Central memory CD8-positive, alpha-beta T cell (primary cell): ENCODE data around the gene UBE3D.

Experiments used
- ATAC-seq: fragments of 150-1000 bp; cut with Tn5 transposase; replicated peaks from 2 replicates; pipeline ENCODE4 v1.10.0; 2022; ENCODE audit warnings: mild to moderate bottlenecking, moderate FRiP score, moderate number of reproducible peaks; ENCODE audit not compliant: poor library complexity, severe bottlenecking; ENCODE audit errors: extremely low read depth
- DNase-seq, 2 donors: peaks; one replicate each; pipeline ENCODE4 v3.0.0; 2021; ENCODE audit warnings: low spot score in 2 of 2
- H3K27ac Mint-ChIP-seq: one replicate; pipeline ENCODE4 v1.8.0; 2022; ENCODE audit warnings: low read depth, mild to moderate bottlenecking, moderate library complexity, mixed read lengths
- H3K27me3 Mint-ChIP-seq: one replicate; pipeline ENCODE4 v1.8.0; 2022; ENCODE audit warnings: mixed read lengths
- H3K36me3 Mint-ChIP-seq: one replicate; pipeline ENCODE4 v1.8.0; 2022; ENCODE audit warnings: mild to moderate bottlenecking, moderate library complexity, mixed read lengths; ENCODE audit not compliant: insufficient read depth
- H3K4me1 Mint-ChIP-seq: one replicate; pipeline ENCODE4 v1.8.0; 2022; ENCODE audit warnings: mixed read lengths
- H3K4me3 Mint-ChIP-seq: one replicate; pipeline ENCODE4 v1.8.0; 2022; ENCODE audit warnings: mild to moderate bottlenecking, moderate library complexity, mixed read lengths
- H3K9me3 Mint-ChIP-seq: one replicate; pipeline ENCODE4 v1.8.0; 2022; ENCODE audit warnings: mixed read lengths

The UBE3D gene, protein sequence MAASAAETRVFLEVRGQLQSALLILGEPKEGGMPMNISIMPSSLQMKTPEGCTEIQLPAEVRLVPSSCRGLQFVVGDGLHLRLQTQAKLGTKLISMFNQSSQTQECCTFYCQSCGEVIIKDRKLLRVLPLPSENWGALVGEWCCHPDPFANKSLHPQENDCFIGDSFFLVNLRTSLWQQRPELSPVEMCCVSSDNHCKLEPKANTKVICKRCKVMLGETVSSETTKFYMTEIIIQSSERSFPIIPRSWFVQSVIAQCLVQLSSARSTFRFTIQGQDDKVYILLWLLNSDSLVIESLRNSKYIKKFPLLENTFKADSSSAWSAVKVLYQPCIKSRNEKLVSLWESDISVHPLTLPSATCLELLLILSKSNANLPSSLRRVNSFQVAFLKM

DNA sequence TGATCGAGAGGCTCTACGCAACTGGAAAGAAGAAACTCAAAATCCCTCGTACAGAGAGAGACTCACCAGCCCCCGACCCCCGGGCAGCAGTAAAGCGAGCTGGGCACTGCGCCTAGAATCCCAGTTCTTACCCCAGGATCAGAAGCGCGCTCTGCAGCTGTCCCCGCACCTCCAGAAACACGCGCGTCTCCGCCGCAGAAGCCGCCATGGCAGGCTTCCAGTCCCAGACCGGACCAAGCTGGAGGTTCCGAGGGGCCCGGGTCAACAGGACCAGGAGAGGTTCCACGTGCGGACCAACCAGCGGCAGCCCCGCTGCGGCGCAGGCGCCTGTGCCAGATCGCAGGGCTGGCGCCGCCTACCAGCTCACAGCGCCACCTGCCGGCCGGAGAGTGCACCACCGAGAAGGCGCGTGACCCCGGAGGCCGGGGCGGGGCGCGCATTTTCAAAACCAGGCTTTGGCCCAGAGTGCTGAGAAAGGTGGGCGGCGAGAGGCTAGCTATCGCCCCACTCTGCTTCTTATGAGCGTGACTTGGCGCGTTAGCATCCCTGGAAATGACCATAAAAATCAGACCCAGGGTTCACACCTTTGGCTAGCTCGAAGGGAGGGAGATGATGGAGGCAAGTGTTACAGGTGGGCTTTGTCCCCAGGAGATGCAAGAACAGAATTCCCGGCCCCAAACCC, at the start of gene UBE3D:
TSS of gene UBE3D (minus strand) at position 331 of the 682 bp plus-strand sequence. CDS start at position 208, 123 bp downstream.
- Mint-ChIP-seq H3K9me3 (no peaks in the 10 kb centered on the region), H3K36me3 (peaks cover 6% of the 10 kb centered on the region), H3K27me3 (no peaks in the 10 kb centered on the region), H3K27ac (peak within 1 kb of the TSS; percentile 67), H3K4me3 (peak within 1 kb of the TSS; percentile 82), H3K4me1 (peaks cover 29% of the 10 kb centered on the region)
- ATAC-seq (peak; percentile 57), DNase-seq (peak; percentile 81 to 93)

DNA sequence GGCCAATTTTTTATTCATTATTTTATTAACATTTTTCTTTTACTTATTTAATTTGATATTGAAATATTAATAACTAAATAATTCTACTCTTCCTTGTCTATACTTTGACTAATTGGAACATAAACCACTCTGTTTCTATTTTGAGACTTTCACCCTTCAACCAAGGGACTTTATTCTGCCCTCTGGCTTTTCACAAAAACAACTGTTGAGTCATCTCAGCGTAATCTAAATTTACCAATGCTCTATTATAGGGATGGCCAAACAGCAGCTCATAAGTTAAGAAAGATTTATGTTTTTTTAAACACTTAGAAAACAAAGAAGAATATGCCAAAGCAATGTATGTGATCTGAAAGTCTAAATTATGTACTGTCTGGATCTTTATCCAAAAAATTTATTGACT, 48.5 kb upstream of the UBE3D start:
- no peak overlapping the region for H3K27ac Mint-ChIP-seq
- H3K4me1 Mint-ChIP-seq, result no peaks in the 10 kb centered on the region
- no peak overlapping the region for H3K4me3 Mint-ChIP-seq
- H3K36me3 Mint-ChIP-seq, result peaks cover 16% of the 10 kb centered on the region
- no peak for DNase-seq
- no peaks in the 10 kb centered on the region for H3K27me3 Mint-ChIP-seq
- H3K9me3 Mint-ChIP-seq, result no peaks in the 10 kb centered on the region
- ATAC-seq, result no peak

DNA sequence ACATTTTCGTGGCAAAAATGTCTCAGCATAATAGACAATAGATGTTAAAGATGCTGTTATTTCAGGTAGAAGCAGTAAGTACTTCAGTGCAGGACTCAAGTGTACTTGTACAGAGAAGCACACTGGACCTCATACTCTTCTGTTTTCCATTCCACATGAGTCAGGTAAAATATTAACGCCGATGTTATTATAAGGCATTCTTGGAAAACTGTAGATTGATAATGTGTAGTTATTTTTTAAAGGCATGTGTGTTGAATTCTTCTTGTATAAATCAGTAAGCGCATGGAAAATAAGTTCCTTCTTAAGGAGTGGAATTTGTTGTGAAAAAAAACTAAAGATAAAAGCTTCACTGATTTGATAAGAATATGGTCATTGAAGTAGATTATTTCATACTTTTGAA, 47.6 kb upstream of the UBE3D start:
- peaks cover 19% of the 10 kb centered on the region for H3K36me3 Mint-ChIP-seq
- H3K4me3 Mint-ChIP-seq, result no peak overlapping the region
- no peaks in the 10 kb centered on the region for H3K27me3 Mint-ChIP-seq
- H3K4me1 Mint-ChIP-seq, result no peaks in the 10 kb centered on the region
- ATAC-seq (no peak), DNase-seq (no peak)
- no peak overlapping the region for H3K27ac Mint-ChIP-seq
- no peaks in the 10 kb centered on the region for H3K9me3 Mint-ChIP-seq

DNA sequence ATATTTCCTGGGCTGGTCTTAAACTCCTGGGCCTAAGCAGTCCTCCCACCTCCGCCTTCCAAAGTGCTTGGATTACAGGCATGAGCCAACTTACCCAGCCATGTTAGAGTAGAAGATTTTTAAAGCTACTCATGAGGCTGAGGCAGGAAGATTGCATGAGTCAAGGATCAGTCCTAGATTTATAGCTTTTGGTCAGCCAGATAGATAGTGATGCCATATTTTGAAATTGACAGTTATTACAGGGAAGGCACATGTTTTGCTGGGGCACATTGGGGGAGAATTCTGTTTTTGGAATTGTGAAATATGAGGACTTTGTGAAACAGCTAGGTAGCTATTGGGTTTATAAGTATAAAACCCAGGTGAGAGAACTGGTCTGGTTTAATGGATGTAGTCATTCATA, 42.7 kb upstream of the UBE3D start:
- Mint-ChIP-seq H3K36me3 (peaks cover 25% of the 10 kb centered on the region), H3K27ac (no peak overlapping the region)
- DNase-seq, result no peak

DNA sequence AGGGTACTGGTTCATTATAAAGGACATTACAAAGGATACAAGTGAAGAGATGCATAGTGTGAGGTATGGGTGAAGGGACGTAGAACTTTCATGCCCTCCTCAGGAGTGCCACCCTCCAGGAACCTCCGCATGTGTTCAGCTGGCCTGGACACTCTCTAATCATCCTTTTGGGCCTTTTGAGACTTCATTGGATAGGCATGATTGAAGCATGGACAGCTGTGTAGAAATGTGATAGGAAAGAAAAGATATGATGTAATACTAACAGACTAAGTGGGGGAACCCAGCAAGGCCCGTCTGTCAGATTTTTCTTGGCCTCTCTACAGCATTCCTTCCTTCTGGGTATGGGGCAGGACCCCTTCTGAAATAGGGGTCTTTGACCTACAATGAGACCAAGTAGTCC, 32.9 kb upstream of the UBE3D start:
- no peak for DNase-seq
- ATAC-seq, result no peak
- H3K4me1 Mint-ChIP-seq, result peaks cover 17% of the 10 kb centered on the region
- no peak overlapping the region for H3K4me3 Mint-ChIP-seq
- H3K27me3 Mint-ChIP-seq, result no peaks in the 10 kb centered on the region
- H3K9me3 Mint-ChIP-seq, result peaks cover 6% of the 10 kb centered on the region
- peaks cover 15% of the 10 kb centered on the region for H3K36me3 Mint-ChIP-seq
- H3K27ac Mint-ChIP-seq, result no peak overlapping the region

More for the DNA sequence above, 42.7 kb upstream of the UBE3D start:
- H3K4me3 Mint-ChIP-seq, result no peak overlapping the region
- H3K4me1 Mint-ChIP-seq, result no peaks in the 10 kb centered on the region
- ATAC-seq, result no peak
- no peaks in the 10 kb centered on the region for H3K27me3 Mint-ChIP-seq
- H3K9me3 Mint-ChIP-seq, result peaks cover 6% of the 10 kb centered on the region

DNA sequence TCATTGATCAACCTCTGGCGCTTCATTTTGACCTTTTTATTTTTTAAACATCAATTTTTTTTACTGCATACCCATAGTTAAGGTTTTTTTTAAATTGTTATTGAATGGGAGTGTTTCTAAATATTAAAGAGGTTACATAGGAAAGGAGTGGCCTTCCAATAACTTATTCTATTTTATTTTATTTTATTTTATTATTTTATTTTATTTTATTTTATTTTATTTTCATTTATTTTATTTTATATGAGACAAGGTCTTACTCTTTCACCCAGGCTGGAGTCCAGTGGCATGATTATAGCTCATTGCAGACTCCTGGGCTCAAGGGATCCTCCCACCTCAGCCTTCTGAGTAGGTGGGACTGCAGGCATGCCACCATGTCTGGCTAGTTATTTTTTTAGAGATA, 32.0 kb upstream of the UBE3D start:
- H3K9me3 Mint-ChIP-seq, result peaks cover 6% of the 10 kb centered on the region
- H3K4me1 Mint-ChIP-seq, result peaks cover 17% of the 10 kb centered on the region
- no peak overlapping the region for H3K4me3 Mint-ChIP-seq
- no peak overlapping the region for H3K27ac Mint-ChIP-seq
- DNase-seq, result no peak
- H3K27me3 Mint-ChIP-seq, result no peaks in the 10 kb centered on the region
- no peak for ATAC-seq
- peaks cover 15% of the 10 kb centered on the region for H3K36me3 Mint-ChIP-seq

DNA sequence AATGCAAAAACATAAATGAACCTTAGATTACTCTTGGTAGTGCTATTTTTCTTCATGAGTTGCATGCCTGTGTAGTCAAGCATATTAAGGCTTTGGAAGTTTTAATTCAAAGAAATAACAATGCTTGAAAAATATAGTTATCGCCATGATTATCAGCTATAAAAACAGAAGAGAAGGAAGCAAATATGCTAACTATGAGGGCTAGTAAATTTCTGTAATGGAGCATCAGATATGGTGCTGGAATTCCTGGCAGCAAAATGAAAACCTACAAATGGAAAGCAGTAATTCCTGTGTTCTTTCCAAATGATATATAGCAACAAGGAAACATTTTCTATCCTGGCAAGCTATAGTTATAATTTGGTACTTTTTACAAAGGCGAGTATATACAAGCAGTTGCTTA, 31.6 kb upstream of the UBE3D start:
- Mint-ChIP-seq H3K4me3 (no peak overlapping the region), H3K36me3 (peaks cover 13% of the 10 kb centered on the region), H3K4me1 (peaks cover 17% of the 10 kb centered on the region), H3K9me3 (peaks cover 6% of the 10 kb centered on the region), H3K27ac (no peak overlapping the region), H3K27me3 (no peaks in the 10 kb centered on the region)
- DNase-seq (no peak), ATAC-seq (no peak)

DNA sequence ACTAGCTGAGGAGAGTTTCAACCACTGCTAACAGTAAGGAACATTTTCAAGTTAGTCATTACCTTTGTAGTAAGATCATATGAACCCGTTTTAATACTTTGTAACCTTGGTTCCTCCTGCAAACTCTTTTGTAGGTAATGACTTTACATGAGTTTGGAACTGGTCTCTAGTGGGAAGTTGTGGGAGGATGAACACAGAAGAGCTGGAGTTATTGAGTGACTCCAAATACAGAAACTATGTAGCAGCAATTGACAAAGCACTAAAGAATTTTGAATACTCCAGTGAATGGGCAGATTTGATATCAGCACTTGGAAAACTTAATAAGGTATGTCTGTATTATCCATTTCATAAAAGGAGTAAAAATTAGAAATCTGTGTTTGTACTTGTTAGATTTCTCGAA, 31.1 kb upstream of the UBE3D start:
- Mint-ChIP-seq H3K27ac (peak overlapping the region; percentile 21), H3K4me3 (no peak overlapping the region), H3K4me1 (peaks cover 17% of the 10 kb centered on the region), H3K36me3 (peaks cover 9% of the 10 kb centered on the region), H3K27me3 (no peaks in the 10 kb centered on the region), H3K9me3 (peaks cover 6% of the 10 kb centered on the region)
- ATAC-seq (no peak), DNase-seq (no peak)

DNA sequence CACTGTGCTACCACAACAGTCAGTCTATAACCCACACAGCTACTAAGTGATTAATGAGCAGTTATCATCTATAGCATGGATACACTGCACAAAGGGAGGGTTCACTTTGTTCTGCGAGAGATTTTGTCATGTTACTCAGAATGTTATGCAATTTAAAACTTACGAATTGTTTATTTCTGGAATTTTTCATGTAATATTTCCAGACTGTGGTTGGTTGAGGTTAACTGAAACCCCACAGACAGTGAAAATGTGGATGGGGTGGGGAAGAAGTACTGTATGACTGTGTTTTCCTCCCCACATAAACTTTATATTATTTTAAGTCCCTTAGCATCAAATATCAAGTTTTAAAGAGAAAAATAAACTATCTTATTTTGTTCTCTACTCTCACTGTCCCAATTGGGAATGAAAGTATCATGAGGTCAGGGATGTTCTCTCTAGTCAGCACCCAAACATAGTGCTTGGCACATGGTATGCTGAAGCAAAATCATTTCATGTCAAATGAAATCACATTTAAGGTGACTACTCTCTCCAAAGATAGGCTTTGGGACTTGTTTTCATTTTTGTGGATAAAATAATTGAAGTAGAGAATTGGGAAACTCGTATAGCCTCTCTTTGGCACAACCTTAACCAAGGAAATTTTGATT, 27.2 kb upstream of the UBE3D start:
- Mint-ChIP-seq H3K36me3 (peaks cover 4% of the 10 kb centered on the region), H3K27me3 (no peaks in the 10 kb centered on the region), H3K27ac (no peak overlapping the region), H3K4me1 (peaks cover 22% of the 10 kb centered on the region), H3K4me3 (no peak overlapping the region), H3K9me3 (peaks cover 6% of the 10 kb centered on the region)
- ATAC-seq (no peak), DNase-seq (no peak)

DNA sequence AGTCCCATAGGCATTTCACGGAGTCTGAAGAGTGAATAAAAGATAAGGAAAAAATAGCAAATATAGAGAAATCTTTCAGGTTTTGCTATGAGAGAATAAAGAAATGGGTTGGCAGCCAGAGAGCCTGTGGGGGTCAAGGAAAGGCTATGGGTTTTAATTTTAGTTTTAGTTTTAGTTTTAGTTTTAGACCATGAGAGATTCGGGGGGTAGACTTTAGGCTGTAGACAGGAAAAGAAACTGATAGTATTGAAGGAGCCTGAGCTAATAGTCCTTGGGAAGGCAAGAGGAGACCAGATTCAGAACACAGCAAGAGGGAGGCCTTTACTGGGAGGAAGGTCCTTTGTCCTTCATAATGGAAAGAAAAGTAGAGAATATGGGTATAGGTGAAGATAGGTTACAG, 21.1 kb upstream of the UBE3D start:
- no peak for DNase-seq
- Mint-ChIP-seq H3K4me3 (peak overlapping the region; percentile 1), H3K27me3 (no peaks in the 10 kb centered on the region), H3K36me3 (no peaks in the 10 kb centered on the region), H3K9me3 (no peaks in the 10 kb centered on the region), H3K27ac (peak overlapping the region; percentile 12), H3K4me1 (peaks cover 41% of the 10 kb centered on the region)
- ATAC-seq, result no peak

DNA sequence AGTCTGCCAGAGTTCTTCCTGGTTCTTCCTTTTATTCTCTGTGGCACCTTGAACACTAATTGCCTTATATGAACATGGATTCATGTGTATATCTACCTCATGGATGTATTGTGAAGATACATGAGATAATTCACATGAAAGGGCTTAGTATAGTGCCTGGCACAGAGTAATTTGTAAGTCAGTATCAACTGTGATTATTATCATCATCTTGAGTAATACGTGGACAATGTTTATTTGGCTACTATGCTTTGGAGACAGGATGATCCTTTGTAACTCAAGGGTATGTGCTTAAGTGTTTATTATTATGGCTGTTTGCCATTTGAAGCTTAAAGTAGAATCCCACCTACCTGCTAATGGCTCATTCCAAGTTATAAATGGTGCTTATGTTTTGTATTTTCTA, 17.8 kb upstream of the UBE3D start:
- DNase-seq, result no peak
- no peak overlapping the region for H3K4me3 Mint-ChIP-seq
- no peaks in the 10 kb centered on the region for H3K9me3 Mint-ChIP-seq

DNA sequence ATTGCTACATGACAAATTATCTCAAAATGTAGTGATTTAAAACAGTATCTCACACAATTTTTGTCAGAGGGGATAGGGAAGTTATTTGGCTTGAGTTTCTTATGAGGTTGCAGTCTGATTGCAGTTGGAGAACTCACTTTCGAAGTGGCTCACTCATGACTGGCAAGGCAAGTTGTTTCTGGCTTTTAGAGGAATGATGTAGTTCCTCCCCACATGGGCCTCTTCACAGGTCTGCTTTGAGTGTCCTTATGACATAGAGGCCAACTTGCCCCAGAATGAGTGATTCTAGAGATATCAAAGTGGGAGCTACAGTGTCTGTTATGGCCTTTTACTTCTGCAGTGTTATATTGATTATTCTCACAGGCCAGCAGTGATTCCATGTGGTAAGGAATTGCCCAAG, 8.0 kb upstream of the UBE3D start:
- DNase-seq (no peak), ATAC-seq (no peak)
- no peaks in the 10 kb centered on the region for H3K27me3 Mint-ChIP-seq
- no peaks in the 10 kb centered on the region for H3K9me3 Mint-ChIP-seq
- H3K36me3 Mint-ChIP-seq, result peaks cover 4% of the 10 kb centered on the region
- no peak overlapping the region for H3K27ac Mint-ChIP-seq
- no peak overlapping the region for H3K4me3 Mint-ChIP-seq
- H3K4me1 Mint-ChIP-seq, result peaks cover 20% of the 10 kb centered on the region

More for the DNA sequence above, 17.8 kb upstream of the UBE3D start:
- H3K4me1 Mint-ChIP-seq, result peaks cover 48% of the 10 kb centered on the region
- peaks cover 2% of the 10 kb centered on the region for H3K36me3 Mint-ChIP-seq
- no peaks in the 10 kb centered on the region for H3K27me3 Mint-ChIP-seq
- no peak overlapping the region for H3K27ac Mint-ChIP-seq
- ATAC-seq, result no peak

DNA sequence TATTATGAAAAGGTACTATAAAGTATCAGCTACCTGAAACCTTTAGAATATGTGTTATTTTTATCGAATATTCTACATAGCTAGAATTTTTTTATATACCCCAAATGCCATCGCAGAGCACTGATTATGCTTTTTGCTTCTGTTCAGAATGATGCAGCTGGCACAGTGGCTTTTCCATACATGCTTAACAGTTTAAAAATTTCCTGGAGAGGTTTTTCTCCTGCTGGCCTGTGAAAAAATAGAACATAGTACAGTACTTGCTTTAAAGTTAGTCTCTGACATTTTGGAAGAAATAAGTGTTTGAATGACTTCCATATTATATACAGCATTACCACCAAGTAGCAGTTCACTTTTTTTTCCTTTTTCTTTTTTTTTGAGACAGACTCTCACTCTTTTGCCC, 7.1 kb upstream of the UBE3D start:
- peaks cover 5% of the 10 kb centered on the region for H3K36me3 Mint-ChIP-seq
- no peaks in the 10 kb centered on the region for H3K9me3 Mint-ChIP-seq
- peaks cover 17% of the 10 kb centered on the region for H3K4me1 Mint-ChIP-seq
- H3K4me3 Mint-ChIP-seq, result no peak overlapping the region
- no peak overlapping the region for H3K27ac Mint-ChIP-seq
- no peaks in the 10 kb centered on the region for H3K27me3 Mint-ChIP-seq
- no peak for DNase-seq
- no peak for ATAC-seq
